ENCODE measurements around the gene RPS6KB2. TPM values are rescaled to one million over a fixed set of nuclear protein-coding genes. Genes with fewer than 3 reads are reported as not detected.

RPS6KB2 gene
- total and polyA plus RNA-seq, 9 of the 15 experiments (the other 6 are each of a cell fraction or from before 2014, with no cell fraction given), result 0.42 to 122 (median 82.6) TPM

GRCh38 chr11:67400942-67401494, 27.3 kb upstream of the RPS6KB2 start:
- H3K4me2 ChIP-seq (ENCODE audit: insufficient read depth, low read length), result peak overlapping the region; percentile 84
- ATAC-seq (peak; percentile 9), FAIRE-seq (no peak), DNase-seq (ENCODE audit: extremely low read depth in 1 of 4, low spot score in 3 of 4) (peak in 1 of 4 experiments; percentile 8)
- peaks cover 23% of the 10 kb centered on the region for H3K79me2 ChIP-seq (ENCODE audit: control insufficient read depth, insufficient read depth, low read length)
- intact Hi-C loops (cut with micrococcal nuclease) (loop anchor here (1.0 to 5.0 kb wide), 4 partner anchors 68 to 181 kb away; partner anchors contain the start of genes AIP, GSTP1 and TMEM134), in situ Hi-C loops (cut with MboI) (no loop called here)
- WGBS (ENCODE audit: insufficient coverage, low coverage, missing lambda C conversion rate), result 2% methylated on average over 19 of the region's 27 CpGs
- no peaks in the 10 kb centered on the region for H3K27me3 ChIP-seq (ENCODE audit: control insufficient read depth in 2 of 2, insufficient read depth in 2 of 2, low read length in 2 of 2)
- ChIA-PET POLR2A (interaction anchor here (0.6 to 2.2 kb wide), 14 partner anchors 9 to 183 kb away, joined by 3 to 19 read pairs (median 6); partner anchors contain the start of genes CDK2AP2, GSTP1 and RAD9A), CTCF (ENCODE audit: low intra/inter-chr PET ratio) (interaction anchor here (0.9 to 1.2 kb wide), 2 partner anchors 28 to 105 kb away, joined by 3 to 4 read pairs; partner anchors contain the start of gene RPS6KB2)
- BruUV-seq (replicated peaks), result no TSS peak
- H2AFZ ChIP-seq (ENCODE audit: low read depth, low read length), result peak overlapping the region; percentile 79; the same call in 1 of the 2 replicates
- H4K20me1 ChIP-seq (replicated peaks; ENCODE audit: control insufficient read depth, insufficient read depth, low read length), result 0 out of 2 replicates have a peak, but pooled peaks cover 4% of the 10 kb centered on the region
- H3K9me3 ChIP-seq (replicated peaks; ENCODE audit: control insufficient read depth, insufficient read depth, low read depth, low read length), result no peaks in the 10 kb centered on the region
- H3K4me1 ChIP-seq (replicated peaks in 1 of 2; ENCODE audit: control insufficient read depth in 2 of 2, insufficient read depth in 2 of 2, low read length in 2 of 2), result peaks cover 26 to 91% of the 10 kb centered on the region in 2 experiments
- H3K9me1 ChIP-seq (ENCODE audit: control insufficient read depth, insufficient read depth, low read length), result no peaks in the 10 kb centered on the region
- H3K9ac ChIP-seq (ENCODE audit: insufficient read depth in 1 of 2, low read depth in 2 of 2, low read length in 2 of 2), result peak overlapping the region; percentile 95 to 96
- peak overlapping the region; percentile 91 for H3K4me3 ChIP-seq
- peaks cover 46% of the 10 kb centered on the region for H3K36me3 ChIP-seq (ENCODE audit: control insufficient read depth, insufficient read depth, low read length)
- peak overlapping the region; percentile 95 for H3K27ac ChIP-seq (ENCODE audit: extremely low read depth, low read depth, low read length)
- TF ChIP-seq NR2C2 (CRISPR knock-in tag; IDR thresholded peaks at IDR 0.05) (0 out of 2 replicates have a peak, but pooled peaks have one; percentile 34), NR2C2 (tag; IDR thresholded peaks at IDR 0.05) (no peak), CBFA2T2 (conservative IDR thresholded peaks at IDR 0.05) (no peak), SREBF2 (CRISPR knock-in tag; IDR thresholded peaks at IDR 0.05) (no peak), SMARCE1 (IDR thresholded peaks at IDR 0.05) (0 out of 2 replicates have a peak, but pooled peaks have one; percentile 20), ZBTB9 (CRISPR knock-in tag; IDR thresholded peaks at IDR 0.05) (no peak), RAD51 (IDR thresholded peaks at IDR 0.05; ENCODE audit: borderline replicate concordance, low read depth) (no peak)
- TF ChIP-seq, protein P1, sequence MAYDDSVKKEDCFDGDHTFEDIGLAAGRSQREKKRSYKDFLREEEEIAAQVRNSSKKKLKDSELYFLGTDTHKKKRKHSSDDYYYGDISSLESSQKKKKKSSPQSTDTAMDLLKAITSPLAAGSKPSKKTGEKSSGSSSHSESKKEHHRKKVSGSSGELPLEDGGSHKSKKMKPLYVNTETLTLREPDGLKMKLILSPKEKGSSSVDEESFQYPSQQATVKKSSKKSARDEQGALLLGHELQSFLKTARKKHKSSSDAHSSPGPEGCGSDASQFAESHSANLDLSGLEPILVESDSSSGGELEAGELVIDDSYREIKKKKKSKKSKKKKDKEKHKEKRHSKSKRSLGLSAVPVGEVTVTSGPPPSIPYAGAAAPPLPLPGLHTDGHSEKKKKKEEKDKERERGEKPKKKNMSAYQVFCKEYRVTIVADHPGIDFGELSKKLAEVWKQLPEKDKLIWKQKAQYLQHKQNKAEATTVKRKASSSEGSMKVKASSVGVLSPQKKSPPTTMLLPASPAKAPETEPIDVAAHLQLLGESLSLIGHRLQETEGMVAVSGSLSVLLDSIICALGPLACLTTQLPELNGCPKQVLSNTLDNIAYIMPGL (CRISPR knock-in tag; IDR thresholded peaks at IDR 0.05), result no peak
- TF ChIP-seq, protein P2, sequence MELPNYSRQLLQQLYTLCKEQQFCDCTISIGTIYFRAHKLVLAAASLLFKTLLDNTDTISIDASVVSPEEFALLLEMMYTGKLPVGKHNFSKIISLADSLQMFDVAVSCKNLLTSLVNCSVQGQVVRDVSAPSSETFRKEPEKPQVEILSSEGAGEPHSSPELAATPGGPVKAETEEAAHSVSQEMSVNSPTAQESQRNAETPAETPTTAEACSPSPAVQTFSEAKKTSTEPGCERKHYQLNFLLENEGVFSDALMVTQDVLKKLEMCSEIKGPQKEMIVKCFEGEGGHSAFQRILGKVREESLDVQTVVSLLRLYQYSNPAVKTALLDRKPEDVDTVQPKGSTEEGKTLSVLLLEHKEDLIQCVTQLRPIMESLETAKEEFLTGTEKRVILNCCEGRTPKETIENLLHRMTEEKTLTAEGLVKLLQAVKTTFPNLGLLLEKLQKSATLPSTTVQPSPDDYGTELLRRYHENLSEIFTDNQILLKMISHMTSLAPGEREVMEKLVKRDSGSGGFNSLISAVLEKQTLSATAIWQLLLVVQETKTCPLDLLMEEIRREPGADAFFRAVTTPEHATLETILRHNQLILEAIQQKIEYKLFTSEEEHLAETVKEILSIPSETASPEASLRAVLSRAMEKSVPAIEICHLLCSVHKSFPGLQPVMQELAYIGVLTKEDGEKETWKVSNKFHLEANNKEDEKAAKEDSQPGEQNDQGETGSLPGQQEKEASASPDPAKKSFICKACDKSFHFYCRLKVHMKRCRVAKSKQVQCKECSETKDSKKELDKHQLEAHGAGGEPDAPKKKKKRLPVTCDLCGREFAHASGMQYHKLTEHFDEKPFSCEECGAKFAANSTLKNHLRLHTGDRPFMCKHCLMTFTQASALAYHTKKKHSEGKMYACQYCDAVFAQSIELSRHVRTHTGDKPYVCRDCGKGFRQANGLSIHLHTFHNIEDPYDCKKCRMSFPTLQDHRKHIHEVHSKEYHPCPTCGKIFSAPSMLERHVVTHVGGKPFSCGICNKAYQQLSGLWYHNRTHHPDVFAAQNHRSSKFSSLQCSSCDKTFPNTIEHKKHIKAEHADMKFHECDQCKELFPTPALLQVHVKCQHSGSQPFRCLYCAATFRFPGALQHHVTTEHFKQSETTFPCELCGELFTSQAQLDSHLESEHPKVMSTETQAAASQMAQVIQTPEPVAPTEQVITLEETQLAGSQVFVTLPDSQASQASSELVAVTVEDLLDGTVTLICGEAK (IDR thresholded peaks at IDR 0.05), result 0 out of 2 replicates have a peak, but pooled peaks have one; percentile 21
- TF ChIP-seq, protein P2 (CRISPR knock-in tag; IDR thresholded peaks at IDR 0.05), result no peak

All from K562 (cell line).